ENCODE results near the gene MAL. TPM values are rescaled to one million over a fixed set of nuclear protein-coding genes. Genes with fewer than 3 reads are reported as not detected.

MAL gene
- total RNA-seq, 1 donor from 2014 or later, result 0.41 TPM

DNA sequence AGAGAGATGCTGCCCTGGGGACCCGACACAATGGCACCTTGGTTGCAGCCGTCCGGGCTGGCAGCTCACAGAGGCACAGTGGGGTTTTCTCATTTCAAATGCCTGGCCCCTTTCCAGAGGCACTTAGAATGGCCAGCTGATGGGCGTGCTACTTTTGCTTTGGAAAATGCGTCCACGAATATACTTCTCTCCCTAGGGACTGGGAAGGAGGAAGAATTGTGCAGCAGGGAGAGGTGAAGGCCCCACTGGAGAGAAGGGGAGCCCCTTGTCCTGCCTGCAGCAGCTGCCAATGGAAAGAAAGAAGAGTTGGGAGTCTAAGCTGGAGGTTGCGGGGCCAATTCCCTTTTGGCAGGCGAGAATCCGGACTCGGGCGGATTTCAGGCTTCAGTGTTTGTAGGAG lies 1.1 kb upstream of the MAL start:
- Histone ChIP-seq H3K4me2 (ENCODE audit: low read length) (no peak overlapping the region), H3K9me3 (ENCODE audit: insufficient read depth, low read depth, low read length) (no peaks in the 10 kb centered on the region), H3K79me2 (ENCODE audit: insufficient read depth, low read length) (no peaks in the 10 kb centered on the region), H3K9ac (ENCODE audit: low read length) (no peak overlapping the region), H3K27me3 (ENCODE audit: insufficient read depth, low read length) (peaks cover 60% of the 10 kb centered on the region), H4K20me1 (ENCODE audit: insufficient read depth, low read length) (no peaks in the 10 kb centered on the region), H3K4me1 (ENCODE audit: insufficient read depth, low read length) (no peaks in the 10 kb centered on the region), H2AFZ (ENCODE audit: low read depth, low read length) (no peak overlapping the region), H3K27ac (ENCODE audit: low read depth, low read length) (no peak overlapping the region), H3K36me3 (ENCODE audit: insufficient read depth, low read length) (no peaks in the 10 kb centered on the region), H3K4me3 (ENCODE audit: insufficient read depth, low read depth, low read length) (no peak overlapping the region)
- Mint-ChIP-seq H3K36me3 (ENCODE audit: low read depth, unreplicated experiment) (no peaks in the 10 kb centered on the region), H3K9me3 (ENCODE audit: unreplicated experiment) (peaks cover 3% of the 10 kb centered on the region), H3K4me3 (ENCODE audit: unreplicated experiment) (no peak overlapping the region), H3K27me3 (ENCODE audit: low read depth, unreplicated experiment) (peaks cover 79% of the 10 kb centered on the region), H3K27ac (ENCODE audit: unreplicated experiment) (no peak overlapping the region), H3K4me1 (ENCODE audit: low read depth, unreplicated experiment) (no peaks in the 10 kb centered on the region)
- DNase-seq (ENCODE audit: low read depth), result no peak
- TF ChIP-seq CTCF (IDR thresholded peaks at IDR 0.05; ENCODE audit: insufficient read depth, low read depth, low read length), result no peak
- TF ChIP-seq EZH2 (IDR thresholded peaks at IDR 0.05; ENCODE audit: insufficient read depth, low read length), result no peak
- no peak for FAIRE-seq

GRCh38 chr2:95024960-95025405 lies 525 bp upstream of the MAL start:
- Mint-ChIP-seq H3K27me3 (ENCODE audit: low read depth, unreplicated experiment) (peaks cover 79% of the 10 kb centered on the region), H3K36me3 (ENCODE audit: low read depth, unreplicated experiment) (no peaks in the 10 kb centered on the region), H3K9me3 (ENCODE audit: unreplicated experiment) (peaks cover 3% of the 10 kb centered on the region), H3K4me1 (ENCODE audit: low read depth, unreplicated experiment) (peaks cover 4% of the 10 kb centered on the region), H3K4me3 (ENCODE audit: unreplicated experiment) (no peak overlapping the region), H3K27ac (ENCODE audit: unreplicated experiment) (no peak overlapping the region)
- H3K9ac ChIP-seq (ENCODE audit: low read length), result no peak overlapping the region
- no peaks in the 10 kb centered on the region for H3K36me3 ChIP-seq (ENCODE audit: insufficient read depth, low read length)
- TF ChIP-seq CTCF (IDR thresholded peaks at IDR 0.05; ENCODE audit: insufficient read depth, low read depth, low read length) (no peak), EZH2 (IDR thresholded peaks at IDR 0.05; ENCODE audit: insufficient read depth, low read length) (peak; percentile 56)
- DNase-seq (ENCODE audit: low read depth), result no peak
- H3K9me3 ChIP-seq (ENCODE audit: insufficient read depth, low read depth, low read length), result no peaks in the 10 kb centered on the region
- H3K4me3 ChIP-seq (ENCODE audit: insufficient read depth, low read depth, low read length), result no peak overlapping the region
- H3K27ac ChIP-seq (ENCODE audit: low read depth, low read length), result no peak overlapping the region
- no peak overlapping the region for H3K4me2 ChIP-seq (ENCODE audit: low read length)
- no peak for FAIRE-seq
- H2AFZ ChIP-seq (ENCODE audit: low read depth, low read length), result no peak overlapping the region
- H4K20me1 ChIP-seq (ENCODE audit: insufficient read depth, low read length), result no peaks in the 10 kb centered on the region
- no peaks in the 10 kb centered on the region for H3K79me2 ChIP-seq (ENCODE audit: insufficient read depth, low read length)
- H3K27me3 ChIP-seq (ENCODE audit: insufficient read depth, low read length), result peaks cover 61% of the 10 kb centered on the region
- peaks cover under 1% of the 10 kb centered on the region for H3K4me1 ChIP-seq (ENCODE audit: insufficient read depth, low read length)

DNA sequence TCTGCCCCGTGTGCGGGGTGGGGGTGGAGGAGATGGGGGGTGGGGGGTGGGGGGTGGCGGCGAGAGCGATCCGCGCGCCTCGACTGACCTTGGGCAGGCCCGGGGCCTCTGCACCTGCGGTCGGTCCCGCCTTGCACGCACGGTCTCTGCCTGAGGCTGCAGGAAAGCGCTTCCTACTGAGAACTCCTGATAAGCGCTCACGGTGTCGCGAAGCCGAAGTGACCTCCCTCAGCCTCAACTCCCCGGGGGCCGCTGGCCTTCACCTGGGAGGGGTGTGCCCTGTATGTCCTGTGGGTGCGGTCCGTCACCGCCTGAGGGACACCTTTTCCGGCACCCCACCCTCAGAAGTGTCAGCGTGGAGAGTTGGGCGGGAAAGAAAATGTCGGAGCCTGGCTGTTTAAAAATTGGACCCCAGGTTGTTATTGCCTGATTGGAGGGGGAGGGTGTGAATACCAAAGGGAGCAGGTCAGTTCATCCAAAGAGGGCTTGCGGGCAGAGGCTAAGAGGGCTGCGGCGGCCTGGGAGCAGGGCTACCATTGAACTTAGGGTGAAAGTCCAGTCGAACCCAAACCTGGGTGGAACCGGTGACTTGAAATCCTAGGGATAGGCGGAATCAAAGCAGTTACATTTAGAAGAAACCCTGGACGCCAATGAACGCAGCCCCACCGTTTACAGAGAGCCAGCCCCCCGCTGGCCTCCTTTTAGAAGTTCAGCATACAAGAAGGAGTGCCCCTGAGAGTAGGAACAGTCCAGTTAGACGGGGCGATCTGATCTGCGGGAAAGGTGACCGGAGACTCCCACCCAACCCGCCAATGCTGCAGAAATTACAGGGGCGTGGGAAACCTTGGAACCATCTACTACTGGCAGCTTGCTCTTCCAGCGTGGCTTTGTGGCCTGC lies 1.2 kb downstream of the MAL start:
- Histone ChIP-seq H3K9ac (ENCODE audit: low read length) (no peak overlapping the region), H3K27ac (ENCODE audit: low read depth, low read length) (no peak overlapping the region), H3K4me1 (ENCODE audit: insufficient read depth, low read length) (peaks cover 4% of the 10 kb centered on the region), H4K20me1 (ENCODE audit: insufficient read depth, low read length) (no peaks in the 10 kb centered on the region), H3K9me3 (ENCODE audit: insufficient read depth, low read depth, low read length) (no peaks in the 10 kb centered on the region), H3K4me2 (ENCODE audit: low read length) (no peak overlapping the region), H3K79me2 (ENCODE audit: insufficient read depth, low read length) (no peaks in the 10 kb centered on the region), H3K36me3 (ENCODE audit: insufficient read depth, low read length) (no peaks in the 10 kb centered on the region), H2AFZ (ENCODE audit: low read depth, low read length) (no peak overlapping the region), H3K27me3 (ENCODE audit: insufficient read depth, low read length) (peaks cover 57% of the 10 kb centered on the region), H3K4me3 (ENCODE audit: insufficient read depth, low read depth, low read length) (no peak overlapping the region)
- Mint-ChIP-seq H3K27me3 (ENCODE audit: low read depth, unreplicated experiment) (peaks cover 78% of the 10 kb centered on the region), H3K36me3 (ENCODE audit: low read depth, unreplicated experiment) (no peaks in the 10 kb centered on the region), H3K9me3 (ENCODE audit: unreplicated experiment) (peaks cover 3% of the 10 kb centered on the region), H3K27ac (ENCODE audit: unreplicated experiment) (no peak overlapping the region), H3K4me3 (ENCODE audit: unreplicated experiment) (peak overlapping the region; percentile 76), H3K4me1 (ENCODE audit: low read depth, unreplicated experiment) (peaks cover 19% of the 10 kb centered on the region)
- DNase-seq (ENCODE audit: low read depth) (no peak), FAIRE-seq (no peak)
- peak; percentile 49 for TF ChIP-seq EZH2 (IDR thresholded peaks at IDR 0.05; ENCODE audit: insufficient read depth, low read length)
- no peak for TF ChIP-seq CTCF (IDR thresholded peaks at IDR 0.05; ENCODE audit: insufficient read depth, low read depth, low read length)
